H9 (cell line): ENCODE results near the gene DENND5A. TPM values are rescaled to one million over a fixed set of nuclear protein-coding genes. Genes with fewer than 3 reads are reported as not detected.
A peak's percentile ranks its signal among the peaks of the same experiment; 100 is the strongest.
"Not testable (repeated sequence)": the region's sequence is repeated elsewhere in the genome, so short reads cannot be mapped to it uniquely, and the experiment has no call there.

Experiments used
- DNase-seq: peaks from one replicate; pipeline ENCODE4 v3.0.0-alpha.2; 2017
- H2AFZ ChIP-seq: one replicate; pipeline ENCODE4 v1.6.1; 2013; ENCODE audit warnings: mild to moderate bottlenecking, low read length, control low read depth, moderate library complexity
- H2AK5ac ChIP-seq: 2 replicates; pipeline ENCODE4 v1.6.1; 2013; ENCODE audit warnings: low read length, control low read depth, mixed read lengths; ENCODE audit not compliant: insufficient read length
- H2BK120ac ChIP-seq: one replicate; pipeline ENCODE4 v1.6.1; 2013; ENCODE audit warnings: low read depth, mild to moderate bottlenecking, low read length, control low read depth, inconsistent platforms; ENCODE audit not compliant: poor library complexity, severe bottlenecking
- H2BK12ac ChIP-seq: 2 replicates; pipeline ENCODE4 v1.6.1; 2013; ENCODE audit warnings: low read length, control low read depth, mixed read lengths, low read depth; ENCODE audit not compliant: insufficient read length
- H2BK15ac ChIP-seq: 2 replicates; pipeline ENCODE4 v1.6.1; 2013; ENCODE audit warnings: low read depth, low read length, control low read depth
- H2BK20ac ChIP-seq: one replicate; pipeline ENCODE4 v1.6.1; 2013; ENCODE audit warnings: low read depth, mild to moderate bottlenecking, low read length, control low read depth, inconsistent platforms; ENCODE audit not compliant: poor library complexity, severe bottlenecking
- H2BK5ac ChIP-seq: 2 replicates; pipeline ENCODE4 v1.6.1; 2013; ENCODE audit warnings: low read length, control low read depth, mixed read lengths; ENCODE audit not compliant: insufficient read length
- H3K14ac ChIP-seq: 2 replicates; pipeline ENCODE4 v1.6.1; 2013; ENCODE audit warnings: low read length, control low read depth; ENCODE audit not compliant: insufficient read depth
- H3K18ac ChIP-seq: 2 replicates; pipeline ENCODE4 v1.6.1; 2013; ENCODE audit warnings: low read depth, mild to moderate bottlenecking, mixed read lengths, low read length, control low read depth; ENCODE audit not compliant: insufficient read length
- H3K23ac ChIP-seq: 2 replicates; pipeline ENCODE4 v1.6.1; 2013; ENCODE audit warnings: low read length, control low read depth, mixed read lengths, low read depth; ENCODE audit not compliant: insufficient read length
- H3K23me2 ChIP-seq: 2 replicates; pipeline ENCODE4 v1.6.1; 2013; ENCODE audit warnings: low read depth, mild to moderate bottlenecking, mixed read lengths, low read length, control low read depth; ENCODE audit not compliant: insufficient read length, poor library complexity, severe bottlenecking
- H3K27ac ChIP-seq: 2 replicates; pipeline ENCODE4 v1.5.1; 2013; ENCODE audit warnings: low read length, control low read depth, mixed read lengths, low read depth; ENCODE audit not compliant: insufficient read length
- H3K27me3 ChIP-seq: 2 replicates; pipeline ENCODE4 v1.6.1; 2013; ENCODE audit warnings: low read length, control low read depth, inconsistent platforms; ENCODE audit not compliant: insufficient read depth
- H3K4ac ChIP-seq: 2 replicates; pipeline ENCODE4 v1.6.1; 2013; ENCODE audit warnings: low read depth, mild to moderate bottlenecking, control low read depth, inconsistent platforms, low read length, moderate library complexity
- H3K4me1 ChIP-seq: 2 replicates; pipeline ENCODE4 v1.6.1; 2013; ENCODE audit warnings: low read length, control low read depth, inconsistent platforms; ENCODE audit not compliant: insufficient read depth
- H3K4me2 ChIP-seq: 2 replicates; pipeline ENCODE4 v1.6.1; 2013; ENCODE audit warnings: low read length, control low read depth, mixed read lengths; ENCODE audit not compliant: insufficient read length, insufficient read depth
- H3K56ac ChIP-seq: 2 replicates; pipeline ENCODE4 v1.6.1; 2013; ENCODE audit warnings: low read depth, mild to moderate bottlenecking, mixed read lengths, low read length, control low read depth; ENCODE audit not compliant: insufficient read length
- H3K79me1 ChIP-seq: 2 replicates; pipeline ENCODE4 v1.6.1; 2013; ENCODE audit warnings: low read depth, mild to moderate bottlenecking, moderate library complexity, low read length, control low read depth, inconsistent platforms; ENCODE audit not compliant: insufficient read depth, poor library complexity, severe bottlenecking
- H3K79me2 ChIP-seq: 2 replicates; pipeline ENCODE4 v1.6.1; 2013; ENCODE audit warnings: low read length, control low read depth, inconsistent platforms; ENCODE audit not compliant: insufficient read depth
- H3K9ac ChIP-seq: 2 replicates; pipeline ENCODE4 v1.6.1; 2013; ENCODE audit warnings: low read length, control low read depth, mixed read lengths; ENCODE audit not compliant: insufficient read length; ENCODE audit errors: extremely low read depth
- H3K9me3 ChIP-seq: one replicate; pipeline ENCODE4 v1.6.1; 2013; ENCODE audit warnings: low read depth, low read length, inconsistent platforms; ENCODE audit not compliant: control insufficient read depth
- H3T11ph ChIP-seq: one replicate; pipeline ENCODE4 v1.6.1; 2013; ENCODE audit warnings: mild to moderate bottlenecking, low read length, control low read depth, inconsistent platforms
- H4K20me1 ChIP-seq: one replicate; pipeline ENCODE4 v1.6.1; 2013; ENCODE audit not compliant: control insufficient read depth, insufficient read length, insufficient read depth
- H4K5ac ChIP-seq: 2 replicates; pipeline ENCODE4 v1.6.1; 2013; ENCODE audit warnings: low read depth, mild to moderate bottlenecking, mixed read lengths, low read length, control low read depth; ENCODE audit not compliant: insufficient read length
- H4K8ac ChIP-seq: replicated peaks from 2 replicates; pipeline ENCODE4 v1.6.1; 2013; ENCODE audit warnings: low read length, control low read depth, mixed read lengths, low read depth; ENCODE audit not compliant: insufficient read length
- H4K91ac ChIP-seq: 2 replicates; pipeline ENCODE4 v1.6.1; 2013; ENCODE audit warnings: low read depth, mild to moderate bottlenecking, moderate library complexity, mixed read lengths, low read length, control low read depth; ENCODE audit not compliant: insufficient read length
- H3K27ac Mint-ChIP-seq, 3 experiments: 2 replicates in 2 of 3; 3 replicates in 1 of 3; pipeline ENCODE4 v1.8.0; 2020 to 2021; ENCODE audit warnings: mixed read lengths in 3 of 3, mild to moderate bottlenecking in 1 of 3, moderate library complexity in 1 of 3
- H3K27me3 Mint-ChIP-seq: 2 replicates; pipeline ENCODE4 v1.8.0; 2021; ENCODE audit warnings: low read depth, mild to moderate bottlenecking, moderate library complexity, mixed read lengths
- H3K36me3 Mint-ChIP-seq, 3 experiments: 2 replicates in 2 of 3; 3 replicates in 1 of 3; pipeline ENCODE4 v1.8.0; 2020 to 2021; ENCODE audit warnings: low read depth in 3 of 3, mixed read lengths in 3 of 3; ENCODE audit not compliant: insufficient read depth in 1 of 3
- H3K4me1 Mint-ChIP-seq, 2 experiments: 2 replicates each; pipeline ENCODE4 v1.8.0; 2020; ENCODE audit warnings: mixed read lengths in 2 of 2
- H3K4me3 Mint-ChIP-seq, 2 experiments: 2 replicates in 1 of 2; 3 replicates in 1 of 2; pipeline ENCODE4 v1.8.0; 2020 to 2021; ENCODE audit warnings: mild to moderate bottlenecking in 2 of 2, mixed read lengths in 2 of 2, moderate library complexity in 1 of 2
- H3K9me3 Mint-ChIP-seq, 2 experiments: 2 replicates in 1 of 2; 3 replicates in 1 of 2; pipeline ENCODE4 v1.8.0; 2020; ENCODE audit warnings: mild to moderate bottlenecking in 2 of 2, mixed read lengths in 2 of 2, moderate library complexity in 1 of 2
- WGBS: extraction: QIAGEN DNeasy Blood & Tissue Kit; methylation state at CpG from one replicate; pipeline ENCODE4 v1.1.7; 2013; ENCODE audit warnings: missing lambda C conversion rate, low lambda C conversion rate, mixed read lengths; ENCODE audit not compliant: insufficient read length; ENCODE audit errors: extremely low coverage; 5-methylcytosine and 5-hydroxymethylcytosine counted together
- total RNA-seq: library from RNA; stranded (reverse); gene quantifications from 2 replicates; pipeline ENCODE4 v1.2.1, GENCODE V29; 2021
- TF ChIP-seq, protein P1 (sequence below): fragments of 200-600 bp; sonication (generic); conservative IDR thresholded peaks from 3 replicates; pipeline ENCODE4 v1.8.0; 2021; ENCODE audit warnings: antibody characterized with exemption, mild to moderate bottlenecking

DENND5A gene
- total RNA-seq, 1 experiment from 2014 or later: 59.6 TPM

DNA sequence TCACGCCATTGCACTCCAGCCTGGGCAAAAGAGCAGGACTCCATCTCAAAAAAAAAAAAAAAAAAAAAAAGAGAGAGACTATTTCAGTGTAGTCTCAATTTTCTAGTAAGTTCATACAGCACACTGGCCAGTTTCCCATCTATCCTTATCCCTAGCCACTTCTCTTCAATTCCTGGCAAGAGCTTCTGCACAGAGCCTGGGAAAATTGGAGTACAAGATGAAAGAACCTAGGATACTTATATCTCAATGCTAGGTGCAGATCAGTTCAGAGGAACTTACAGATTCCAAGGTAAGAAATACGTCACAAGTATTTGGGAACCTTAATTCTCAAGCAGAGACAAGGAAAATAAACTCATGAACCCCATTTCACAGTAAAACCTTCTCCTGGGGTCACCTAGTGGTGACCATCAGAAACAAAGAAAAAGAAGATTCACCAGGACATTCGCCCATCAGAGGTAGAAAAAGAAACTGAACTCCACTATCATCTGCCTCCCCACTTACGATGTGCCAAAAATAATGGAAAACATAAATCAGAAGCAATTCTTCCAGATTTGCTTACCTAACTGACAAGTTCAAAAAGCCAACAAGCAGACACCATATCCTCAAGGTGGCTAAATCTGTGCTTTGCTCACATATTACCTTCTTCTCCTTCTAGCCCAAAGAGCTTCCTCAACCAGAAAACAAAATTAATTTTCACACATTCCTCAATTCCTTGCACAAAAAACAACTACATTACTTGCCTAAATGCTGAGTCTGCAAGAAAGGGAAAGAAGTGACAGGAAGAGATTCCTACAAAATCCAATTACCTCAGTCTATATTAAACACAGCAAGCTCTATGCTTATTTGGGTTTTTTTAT, 4.9 kb downstream of the DENND5A start:
- H3K27ac Mint-ChIP-seq: peak overlapping the region in 1 of 3 experiments; percentile 25; a peak in 1 of 7 replicates
- H4K5ac ChIP-seq: no peak overlapping the region
- H3K27ac ChIP-seq: no peak overlapping the region
- no peak overlapping the region for H2BK15ac ChIP-seq
- H2BK120ac ChIP-seq: no peak overlapping the region
- H3K79me1 ChIP-seq: peaks cover 6% of the 10 kb centered on the region
- peaks cover 2% of the 10 kb centered on the region for H3K27me3 Mint-ChIP-seq
- DNase-seq: no peak
- no CpG with 5 or more reads among the region's 4 CpGs for WGBS
- H3K4me2 ChIP-seq: no peak overlapping the region
- H3K27me3 ChIP-seq: no peaks in the 10 kb centered on the region
- H2AFZ ChIP-seq: no peak overlapping the region
- no peaks in the 10 kb centered on the region for H4K20me1 ChIP-seq
- H3K23me2 ChIP-seq: peaks cover 8% of the 10 kb centered on the region
- no peak overlapping the region for H4K8ac ChIP-seq
- peaks cover 6 to 14% (median 8%) of the 10 kb centered on the region in 3 experiments for H3K36me3 Mint-ChIP-seq
- no peak overlapping the region for H3K56ac ChIP-seq
- no peak overlapping the region for H3K4me3 Mint-ChIP-seq
- no peak overlapping the region for H3K14ac ChIP-seq
- H2BK12ac ChIP-seq: no peak overlapping the region
- H3K23ac ChIP-seq: no peak overlapping the region
- H3K4me1 ChIP-seq: no peaks in the 10 kb centered on the region
- H2BK5ac ChIP-seq: no peak overlapping the region
- peaks cover 20 to 28% of the 10 kb centered on the region in 2 experiments for H3K4me1 Mint-ChIP-seq
- H3K9me3 Mint-ChIP-seq: peaks cover 0 to 10% of the 10 kb centered on the region in 2 experiments; a peak in 3 of 5 replicates
- no peak overlapping the region for H4K91ac ChIP-seq
- H2BK20ac ChIP-seq: no peak overlapping the region
- TF ChIP-seq, protein P1, sequence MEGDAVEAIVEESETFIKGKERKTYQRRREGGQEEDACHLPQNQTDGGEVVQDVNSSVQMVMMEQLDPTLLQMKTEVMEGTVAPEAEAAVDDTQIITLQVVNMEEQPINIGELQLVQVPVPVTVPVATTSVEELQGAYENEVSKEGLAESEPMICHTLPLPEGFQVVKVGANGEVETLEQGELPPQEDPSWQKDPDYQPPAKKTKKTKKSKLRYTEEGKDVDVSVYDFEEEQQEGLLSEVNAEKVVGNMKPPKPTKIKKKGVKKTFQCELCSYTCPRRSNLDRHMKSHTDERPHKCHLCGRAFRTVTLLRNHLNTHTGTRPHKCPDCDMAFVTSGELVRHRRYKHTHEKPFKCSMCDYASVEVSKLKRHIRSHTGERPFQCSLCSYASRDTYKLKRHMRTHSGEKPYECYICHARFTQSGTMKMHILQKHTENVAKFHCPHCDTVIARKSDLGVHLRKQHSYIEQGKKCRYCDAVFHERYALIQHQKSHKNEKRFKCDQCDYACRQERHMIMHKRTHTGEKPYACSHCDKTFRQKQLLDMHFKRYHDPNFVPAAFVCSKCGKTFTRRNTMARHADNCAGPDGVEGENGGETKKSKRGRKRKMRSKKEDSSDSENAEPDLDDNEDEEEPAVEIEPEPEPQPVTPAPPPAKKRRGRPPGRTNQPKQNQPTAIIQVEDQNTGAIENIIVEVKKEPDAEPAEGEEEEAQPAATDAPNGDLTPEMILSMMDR: peak; percentile 55
- H3K18ac ChIP-seq: no peak overlapping the region
- H3K79me2 ChIP-seq: peaks cover 31% of the 10 kb centered on the region; the same call in 1 of the 2 replicates
- H3T11ph ChIP-seq: no peak overlapping the region
- H3K9me3 ChIP-seq: no peaks in the 10 kb centered on the region
- no peak overlapping the region for H3K9ac ChIP-seq
- no peak overlapping the region for H3K4ac ChIP-seq
- no peak overlapping the region for H2AK5ac ChIP-seq

DNA sequence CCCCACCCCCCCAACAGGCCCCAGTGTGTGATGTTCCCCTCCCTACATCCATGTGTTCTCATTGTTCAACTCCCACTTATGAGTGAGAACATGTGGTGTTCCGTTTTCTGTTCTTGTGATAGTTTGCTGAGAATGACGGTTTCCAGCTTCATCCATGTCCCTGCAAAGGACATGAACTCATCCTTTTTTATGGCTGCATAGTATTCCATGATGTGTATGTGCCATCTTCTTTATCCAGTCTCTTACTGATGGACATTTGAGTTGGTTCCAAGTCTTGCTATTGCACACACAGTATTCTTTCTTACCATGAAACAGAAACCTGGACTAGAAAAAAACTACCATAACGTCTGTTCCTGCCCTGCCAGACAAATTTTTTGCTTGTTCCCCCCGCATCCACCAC, 6.9 kb downstream of the DENND5A start:
- not testable (repeated sequence) for H3K79me1 ChIP-seq, H3K27ac Mint-ChIP-seq, H3K56ac ChIP-seq, H3K14ac ChIP-seq, H3K9me3 Mint-ChIP-seq, H4K8ac ChIP-seq, H3K9me3 ChIP-seq, H3K23me2 ChIP-seq, H3K18ac ChIP-seq, H3K9ac ChIP-seq, H4K5ac ChIP-seq, H3K4me1 ChIP-seq, H3K27ac ChIP-seq, H4K20me1 ChIP-seq, H2BK12ac ChIP-seq, H2BK15ac ChIP-seq, H2BK5ac ChIP-seq, H2AFZ ChIP-seq, H2BK120ac ChIP-seq, H3K4ac ChIP-seq, H3K27me3 Mint-ChIP-seq, H3K36me3 Mint-ChIP-seq, H3K27me3 ChIP-seq, H3K23ac ChIP-seq, H2AK5ac ChIP-seq, H3T11ph ChIP-seq, H4K91ac ChIP-seq, H3K4me2 ChIP-seq, H2BK20ac ChIP-seq, H3K4me3 Mint-ChIP-seq, DNase-seq
- peaks cover 21% of the 10 kb centered on the region; the same call in 1 of the 2 replicates for H3K79me2 ChIP-seq
- no CpG with 5 or more reads among the region's 4 CpGs for WGBS
- H3K4me1 Mint-ChIP-seq: peaks cover 12 to 21% of the 10 kb centered on the region in 2 experiments
